DND-41 (cell line): Measurements from ENCODE around the gene MOGAT1.

ENCODE experiments used
- ATAC-seq: fragments of 200-7000 bp; cut with Tn5 transposase; 3 replicates; pipeline ENCODE4 v1.9.1; 2021; ENCODE audit warnings: low read depth; ENCODE audit not compliant: insufficient read depth
- DNase-seq: peaks from one replicate; pipeline ENCODE4 v3.0.0-alpha.2; 2020
- H2AFZ ChIP-seq: 2 replicates; pipeline ENCODE4 v1.6.0; 2012; ENCODE audit warnings: low read depth, low read length
- H3K27ac ChIP-seq: 2 replicates; pipeline ENCODE4 v1.5.1; 2012; ENCODE audit warnings: low read length, inconsistent platforms
- H3K27me3 ChIP-seq: fragments of 200-600 bp; sonication (generic); 2 replicates; pipeline ENCODE4 v1.6.0; 2012; ENCODE audit warnings: low read length, mild to moderate bottlenecking, inconsistent platforms; ENCODE audit not compliant: insufficient read depth, poor library complexity
- H3K36me3 ChIP-seq: 2 replicates; pipeline ENCODE4 v1.5.1; 2012; ENCODE audit warnings: low read length, inconsistent platforms; ENCODE audit not compliant: insufficient read depth
- H3K4me1 ChIP-seq: 2 replicates; pipeline ENCODE4 v1.5.1; 2012; ENCODE audit warnings: mild to moderate bottlenecking, low read length; ENCODE audit not compliant: insufficient read depth
- H3K4me2 ChIP-seq: 2 replicates; pipeline ENCODE4 v1.6.0; 2012; ENCODE audit warnings: mild to moderate bottlenecking, moderate library complexity, low read length, inconsistent platforms; ENCODE audit not compliant: insufficient read depth
- H3K4me3 ChIP-seq, 2 experiments: fragments of 200-600 bp in 1 of 2; shearing (Covaris generic) in 1 of 2; 2 replicates each; pipeline ENCODE4 v1.5.1; 2012 to 2016; ENCODE audit warnings: inconsistent platforms in 2 of 2, low read length in 2 of 2, mild to moderate bottlenecking in 2 of 2, low read depth in 1 of 2, moderate library complexity in 1 of 2
- H3K79me2 ChIP-seq: 2 replicates; pipeline ENCODE4 v1.6.0; 2012; ENCODE audit warnings: low read length, inconsistent platforms; ENCODE audit not compliant: insufficient read depth
- H3K9ac ChIP-seq: 2 replicates; pipeline ENCODE4 v1.6.0; 2012; ENCODE audit warnings: low read depth, mild to moderate bottlenecking, inconsistent platforms, low read length, moderate library complexity
- H3K9me3 ChIP-seq: 2 replicates; pipeline ENCODE4 v1.5.1; 2012; ENCODE audit warnings: low read length, moderate library complexity, mild to moderate bottlenecking, inconsistent platforms; ENCODE audit not compliant: insufficient read depth, severe bottlenecking
- H4K20me1 ChIP-seq: 2 replicates; pipeline ENCODE4 v1.6.0; 2012; ENCODE audit warnings: low read length; ENCODE audit not compliant: insufficient read depth
- EZH2 ChIP-seq: IDR thresholded peaks from 3 replicates; pipeline ENCODE4 v1.6.1; 2012; ENCODE audit warnings: borderline replicate concordance, low read depth, mild to moderate bottlenecking, moderate library complexity, low read length, inconsistent platforms; ENCODE audit not compliant: severe bottlenecking
- TF ChIP-seq, protein P1 (sequence below): IDR thresholded peaks from 2 replicates; pipeline ENCODE4 v1.5.1; 2012; ENCODE audit warnings: borderline replicate concordance, low read length, moderate library complexity, mild to moderate bottlenecking; ENCODE audit not compliant: poor library complexity, severe bottlenecking; ENCODE audit errors: extremely low read depth

MOGAT1 gene

GRCh38 chr2:222655787-222656525 is 15.5 kb upstream of the MOGAT1 start, which contains the start of gene FARSB:
FARSB (minus strand) TSS chr2:222656092; CDS start chr2:222656073, 19 bp downstream.
- ATAC-seq (peak; percentile 89), DNase-seq (peak; percentile 94)
- peak within 1 kb of the TSS; percentile 83 for H3K4me2 ChIP-seq
- peak within 1 kb of the TSS; percentile 96 for H3K27ac ChIP-seq
- TF ChIP-seq EZH2: no peak
- TF ChIP-seq, protein P1, sequence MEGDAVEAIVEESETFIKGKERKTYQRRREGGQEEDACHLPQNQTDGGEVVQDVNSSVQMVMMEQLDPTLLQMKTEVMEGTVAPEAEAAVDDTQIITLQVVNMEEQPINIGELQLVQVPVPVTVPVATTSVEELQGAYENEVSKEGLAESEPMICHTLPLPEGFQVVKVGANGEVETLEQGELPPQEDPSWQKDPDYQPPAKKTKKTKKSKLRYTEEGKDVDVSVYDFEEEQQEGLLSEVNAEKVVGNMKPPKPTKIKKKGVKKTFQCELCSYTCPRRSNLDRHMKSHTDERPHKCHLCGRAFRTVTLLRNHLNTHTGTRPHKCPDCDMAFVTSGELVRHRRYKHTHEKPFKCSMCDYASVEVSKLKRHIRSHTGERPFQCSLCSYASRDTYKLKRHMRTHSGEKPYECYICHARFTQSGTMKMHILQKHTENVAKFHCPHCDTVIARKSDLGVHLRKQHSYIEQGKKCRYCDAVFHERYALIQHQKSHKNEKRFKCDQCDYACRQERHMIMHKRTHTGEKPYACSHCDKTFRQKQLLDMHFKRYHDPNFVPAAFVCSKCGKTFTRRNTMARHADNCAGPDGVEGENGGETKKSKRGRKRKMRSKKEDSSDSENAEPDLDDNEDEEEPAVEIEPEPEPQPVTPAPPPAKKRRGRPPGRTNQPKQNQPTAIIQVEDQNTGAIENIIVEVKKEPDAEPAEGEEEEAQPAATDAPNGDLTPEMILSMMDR: no peak
- H3K4me3 ChIP-seq: peak within 1 kb of the TSS; percentile 86 to 98
- peak within 1 kb of the TSS; percentile 93 for H3K9ac ChIP-seq
- H3K36me3 ChIP-seq: peaks cover 4% of the 10 kb centered on the region; the same call in 1 of the 2 replicates
- H4K20me1 ChIP-seq: peaks cover 26% of the 10 kb centered on the region; the same call in 1 of the 2 replicates
- H3K79me2 ChIP-seq: peaks cover 53% of the 10 kb centered on the region
- peak within 1 kb of the TSS; percentile 85 for H2AFZ ChIP-seq
- no peaks in the 10 kb centered on the region for H3K27me3 ChIP-seq
- H3K4me1 ChIP-seq: peaks cover 37% of the 10 kb centered on the region
- no peaks in the 10 kb centered on the region for H3K9me3 ChIP-seq

GRCh38 chr2:222656526-222657446 is 14.7 kb upstream of the MOGAT1 start:
- DNase-seq: peak; percentile 27
- no peaks in the 10 kb centered on the region for H3K27me3 ChIP-seq
- peaks cover 20% of the 10 kb centered on the region; the same call in 1 of the 2 replicates for H4K20me1 ChIP-seq
- peak overlapping the region; percentile 93 for H3K9ac ChIP-seq
- H3K4me1 ChIP-seq: peaks cover 35% of the 10 kb centered on the region
- no peaks in the 10 kb centered on the region for H3K9me3 ChIP-seq
- H2AFZ ChIP-seq: peak overlapping the region; percentile 85
- peaks cover 45% of the 10 kb centered on the region for H3K79me2 ChIP-seq
- H3K27ac ChIP-seq: peak overlapping the region; percentile 96
- ATAC-seq: peak; percentile 28
- H3K36me3 ChIP-seq: peaks cover 4% of the 10 kb centered on the region; the same call in 1 of the 2 replicates
- H3K4me3 ChIP-seq: peak overlapping the region; percentile 86 to 98
- H3K4me2 ChIP-seq: peak overlapping the region; percentile 83
- no peak for TF ChIP-seq EZH2
- TF ChIP-seq, protein P1: no peak

DNA sequence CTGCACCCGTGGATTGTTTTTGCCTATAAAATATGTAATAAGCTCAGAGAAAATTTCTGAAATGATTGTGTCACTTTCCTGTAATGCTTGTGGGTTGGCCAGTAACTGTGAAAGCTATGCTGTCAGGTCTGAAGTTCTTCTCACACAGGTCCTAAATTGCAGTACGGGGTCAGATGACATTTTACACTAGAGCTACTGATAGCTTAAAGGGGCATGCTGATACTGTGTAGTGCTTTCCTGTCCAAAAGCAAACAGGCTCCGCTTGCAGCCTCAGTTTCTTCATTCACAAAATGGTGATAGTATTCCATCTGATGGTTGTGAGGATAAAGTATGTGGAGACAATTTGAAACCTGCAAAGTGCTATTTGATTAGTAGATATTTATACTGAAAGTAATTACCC is 8.0 kb upstream of the MOGAT1 start:
- TF ChIP-seq, protein P1: no peak
- no peak for TF ChIP-seq EZH2
- ATAC-seq: no peak

More for the DNA sequence above, 8.0 kb upstream of the MOGAT1 start:
- Histone ChIP-seq H3K79me2 (no peaks in the 10 kb centered on the region), H3K4me1 (no peaks in the 10 kb centered on the region), H3K27ac (no peak overlapping the region), H3K9me3 (no peaks in the 10 kb centered on the region), H3K4me3 (no peak overlapping the region), H4K20me1 (no peaks in the 10 kb centered on the region), H2AFZ (no peak overlapping the region), H3K36me3 (no peaks in the 10 kb centered on the region), H3K4me2 (no peak overlapping the region), H3K27me3 (no peaks in the 10 kb centered on the region), H3K9ac (no peak overlapping the region)
- no peak for DNase-seq
